Measurements from ENCODE around the gene MEGF8.

GRCh38 chr19:42401365-42402303, 76.2 kb downstream of the MEGF8 start:
- TF ChIP-seq CTCF (IDR thresholded peaks at IDR 0.05): peak; percentile 67 to 84 (median 78)
- peak in 2 of 3 donors; percentile 68 to 69 for TF ChIP-seq POLR2A (IDR thresholded peaks at IDR 0.05)
